ENCODE data around the gene ZBTB7A.

ZBTB7A gene

GRCh38 chr19:4034048-4035017 is 32.4 kb downstream of the ZBTB7A start:
- no peak for DNase-seq

- DNase-seq = no peak
Observed at GRCh38 chr19:4033028-4033956, 33.4 kb downstream of the ZBTB7A start.

GRCh38 chr19:4032436-4032835 is 34.3 kb downstream of the ZBTB7A start:
- no peak for DNase-seq

DNA sequence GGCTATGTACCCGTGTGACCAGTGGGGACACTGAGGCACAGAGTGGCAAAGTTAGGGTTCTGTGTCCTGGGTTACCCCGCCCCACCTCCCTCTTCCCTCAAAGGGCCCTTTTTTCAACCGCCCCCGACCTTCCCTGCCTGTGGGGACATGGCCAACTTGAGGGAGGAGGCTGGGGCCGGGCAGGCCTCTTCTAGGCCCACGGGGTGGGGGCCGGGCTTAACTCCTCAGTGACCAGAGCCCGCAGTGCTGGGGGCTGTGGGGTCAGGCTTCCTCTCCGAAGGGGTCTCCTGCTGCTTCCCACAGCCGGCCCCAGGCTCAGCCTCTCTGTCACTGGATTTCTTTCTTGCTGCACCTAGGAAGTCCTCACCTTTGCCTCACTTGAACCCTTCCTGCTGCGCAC is 35.3 kb downstream of the ZBTB7A start:
- DNase-seq = no peak

DNA sequence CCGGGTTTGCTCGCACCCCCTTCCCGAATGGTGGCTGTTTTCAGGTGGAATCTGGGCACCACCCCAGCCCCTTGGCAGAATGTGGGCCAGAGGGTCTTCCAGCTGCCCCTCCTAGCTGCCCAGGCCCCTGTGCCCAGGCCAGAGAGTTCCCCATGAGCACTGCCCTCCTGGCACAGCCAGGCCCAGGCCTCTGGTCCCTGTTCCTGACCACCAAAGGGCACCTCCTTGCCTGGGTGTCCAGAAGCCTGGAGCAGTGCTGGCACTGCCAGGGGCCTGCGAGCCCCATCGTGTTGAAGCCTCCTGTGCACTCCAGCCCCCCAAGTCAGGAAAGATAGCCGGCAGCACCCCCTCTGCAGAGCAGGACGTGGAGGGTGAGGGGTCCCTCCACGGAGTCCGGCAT is 35.7 kb downstream of the ZBTB7A start:
- no peak for DNase-seq

DNA sequence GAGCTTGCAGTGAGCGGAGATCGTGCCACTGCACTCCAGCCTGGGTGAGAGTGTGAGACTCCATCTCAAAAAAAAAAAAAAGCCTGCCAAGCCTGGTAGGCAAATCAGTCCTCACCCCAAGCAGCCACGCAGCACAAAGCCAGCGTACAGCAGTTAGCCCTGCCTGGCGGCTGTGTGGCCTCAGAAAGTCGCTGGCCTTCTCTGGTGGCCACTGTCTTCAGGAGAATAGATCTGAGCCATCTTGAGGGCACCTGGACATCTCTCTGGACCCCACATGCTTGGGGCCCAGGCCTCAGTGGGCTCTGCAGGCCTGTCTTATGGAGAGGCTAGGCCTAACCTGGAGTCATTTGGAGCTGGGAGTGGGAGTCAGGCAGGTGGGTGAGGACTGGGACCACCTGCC is 36.1 kb downstream of the ZBTB7A start:
- no peak for DNase-seq

DNA sequence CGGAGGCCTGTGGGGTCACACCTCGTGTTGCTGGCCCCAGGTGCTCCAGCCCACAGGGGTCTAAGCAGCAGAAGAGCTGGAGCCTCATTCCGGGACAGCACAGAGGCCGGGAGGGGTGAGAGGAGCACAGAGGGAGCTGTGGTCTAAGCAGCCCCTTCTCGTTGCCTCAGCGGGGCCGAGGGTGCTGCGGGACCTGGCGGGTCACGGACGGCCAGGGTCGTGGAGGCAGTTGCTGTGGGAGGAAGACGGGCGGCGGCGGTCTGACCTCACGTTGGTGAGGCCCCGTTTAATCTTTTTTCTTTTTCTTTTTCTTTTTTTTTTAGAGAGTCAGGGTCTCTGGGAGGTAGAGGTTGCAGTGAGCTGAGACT is 37.5 kb downstream of the ZBTB7A start:
- no peak for DNase-seq

DNA sequence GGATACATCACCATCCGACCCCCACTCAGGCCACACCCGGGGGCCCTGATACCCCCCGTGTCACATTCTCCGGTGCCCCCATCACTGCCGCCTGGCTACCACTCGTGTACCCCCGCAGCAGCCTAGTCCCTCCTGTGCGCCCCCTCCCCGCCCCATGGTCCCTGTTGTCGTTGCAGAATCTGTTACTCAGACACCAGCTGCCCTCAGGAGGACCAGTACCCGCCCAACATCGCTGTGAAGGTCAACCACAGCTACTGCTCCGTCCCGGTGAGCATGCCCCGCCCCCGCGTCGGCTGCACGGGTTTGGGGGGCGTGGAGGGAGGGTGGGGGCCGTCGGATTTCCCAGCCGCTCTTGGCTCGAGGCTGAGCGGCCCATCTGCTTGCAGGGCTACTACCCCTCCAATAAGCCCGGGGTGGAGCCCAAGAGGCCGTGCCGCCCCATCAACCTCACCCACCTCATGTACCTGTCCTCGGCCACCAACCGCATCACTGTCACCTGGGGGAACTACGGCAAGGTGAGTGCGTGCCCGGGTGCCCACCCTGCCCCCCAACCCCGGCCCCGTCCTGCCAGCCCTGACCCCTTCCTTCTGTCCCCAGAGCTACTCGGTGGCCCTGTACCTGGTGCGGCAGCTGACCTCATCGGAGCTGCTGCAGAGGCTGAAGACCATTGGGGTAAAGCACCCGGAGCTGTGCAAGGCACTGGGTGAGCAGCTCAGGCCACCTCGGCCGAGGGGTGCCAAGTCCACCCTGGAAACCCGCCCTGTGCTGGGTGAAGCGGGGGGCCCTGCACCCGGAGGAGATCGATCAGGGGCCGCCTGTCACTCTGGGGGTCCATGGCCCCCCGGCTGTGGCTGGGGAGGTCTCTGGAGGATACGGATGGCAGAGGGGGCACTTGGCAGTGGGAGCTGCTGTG is 38.1 kb downstream of the ZBTB7A start:
- DNase-seq = no peak

DNA sequence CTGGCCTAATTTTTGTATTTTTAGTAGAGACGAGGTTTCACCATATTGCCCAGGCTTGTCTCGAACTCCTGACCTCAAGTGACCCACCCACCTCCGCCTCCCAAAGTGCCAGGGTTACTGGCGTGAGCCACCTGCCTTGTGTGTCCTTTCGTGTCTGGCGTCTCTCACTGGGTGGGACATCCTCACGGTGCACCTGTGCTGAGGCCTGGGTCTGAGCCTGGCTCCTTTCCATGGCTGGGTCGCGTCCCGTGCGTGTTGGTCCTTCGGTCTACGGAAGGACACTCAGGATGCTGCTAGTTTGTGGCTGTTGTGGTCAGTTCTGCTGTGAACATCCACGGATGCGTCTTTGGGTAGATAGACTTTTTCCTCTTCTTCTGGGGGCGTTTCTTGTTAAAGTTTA is 39.6 kb downstream of the ZBTB7A start:
- no peak for DNase-seq

GRCh38 chr19:4025317-4025716 is 41.4 kb downstream of the ZBTB7A start:
- no peak for DNase-seq

- no peak for DNase-seq
Observed at GRCh38 chr19:4023600-4024398, 42.9 kb downstream of the ZBTB7A start.

DNA sequence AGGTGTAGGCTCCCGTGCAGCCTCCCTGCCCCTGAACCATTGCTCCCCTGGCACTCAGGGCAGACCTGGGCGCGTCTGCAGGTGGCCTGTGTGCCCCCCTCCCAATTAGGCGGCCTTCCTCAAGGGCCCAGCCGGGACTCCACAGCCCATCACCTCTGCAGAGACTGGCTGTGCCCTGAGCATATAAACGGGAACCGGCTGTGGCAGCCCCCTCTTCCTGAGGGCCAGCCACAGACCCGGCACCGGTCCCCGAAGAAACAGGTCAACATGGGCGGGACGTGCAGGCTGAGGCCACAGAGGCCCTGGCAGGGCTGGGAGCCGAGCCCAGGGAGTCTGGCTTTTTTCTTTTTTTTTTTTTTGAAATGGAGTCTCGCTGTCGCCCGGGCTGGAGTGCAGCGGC is 47.1 kb downstream of the ZBTB7A start:
- DNase-seq = no peak

- no peak for DNase-seq
Observed at GRCh38 chr19:4018775-4019504, 47.8 kb downstream of the ZBTB7A start.

GRCh38 chr19:4018140-4018613 is 48.5 kb downstream of the ZBTB7A start:
- DNase-seq = no peak

- no peak for DNase-seq
Observed at GRCh38 chr19:4016903-4017638, 49.6 kb downstream of the ZBTB7A start.

DNA sequence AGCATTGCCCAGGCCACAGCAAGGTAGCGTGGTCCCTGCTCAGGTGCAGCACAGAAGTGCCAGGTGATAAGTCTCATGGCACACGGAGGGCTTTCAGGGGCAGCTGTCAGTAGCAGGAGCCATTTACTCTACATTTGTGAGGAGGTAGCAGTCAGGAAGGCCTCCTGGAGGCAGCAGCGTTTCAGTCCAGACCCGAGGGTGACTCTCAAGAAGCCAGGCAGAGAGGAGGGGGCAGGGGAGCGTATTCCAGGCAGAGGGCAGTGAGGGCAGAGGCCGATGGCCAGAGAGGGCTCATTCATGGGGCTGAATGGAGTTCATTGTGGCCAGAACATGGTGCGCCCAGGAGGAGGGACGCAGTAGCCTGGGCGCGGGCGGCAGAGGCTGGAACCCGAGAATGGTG is 50.2 kb downstream of the ZBTB7A start:
- no peak for DNase-seq

DNA sequence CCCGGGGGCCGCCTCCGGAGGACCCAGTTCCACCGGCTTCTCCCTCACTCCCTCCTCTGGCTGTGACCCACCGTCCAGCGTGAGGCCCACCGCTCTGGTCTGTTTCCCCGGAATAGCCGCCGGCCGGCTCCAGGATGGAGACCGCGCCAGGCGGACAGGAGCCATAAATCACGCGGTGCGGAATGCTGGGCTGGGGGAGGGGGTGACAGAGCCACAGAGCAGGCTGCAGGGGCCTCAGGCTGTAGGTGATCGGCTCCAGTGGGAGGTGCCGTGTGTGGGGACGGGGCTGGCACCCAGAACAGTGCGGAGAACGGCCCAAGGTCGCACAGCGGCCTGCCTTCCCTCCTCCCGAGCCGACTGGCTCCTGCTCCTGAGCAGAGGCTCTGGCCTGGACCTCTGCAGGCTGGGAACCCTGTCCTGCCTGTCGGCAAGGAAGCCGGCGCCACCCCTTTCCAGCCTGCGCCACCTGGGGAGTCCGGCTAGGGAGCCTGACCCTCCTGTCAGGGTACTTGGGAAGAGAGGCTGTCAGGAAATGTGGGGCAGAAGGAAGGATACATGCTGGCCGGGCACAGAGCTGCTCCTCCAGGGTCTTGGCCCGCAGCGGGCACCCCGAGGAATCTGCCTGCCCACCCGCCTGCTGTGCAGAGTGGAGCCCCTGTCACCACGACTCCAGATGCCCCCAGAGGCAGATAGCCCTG is 50.8 kb downstream of the ZBTB7A start:
- no peak for DNase-seq

GRCh38 chr19:4014541-4015491 is 51.9 kb downstream of the ZBTB7A start:
- DNase-seq = no peak
